OCI-LY7 (cell line): ENCODE results near the gene SLC41A3.

Source experiments
- EZH2phosphoT487 ChIP-seq: fragments of 200-600 bp; sonication (generic); IDR thresholded peaks from 2 replicates; pipeline ENCODE4 v1.6.1; 2018; ENCODE audit warnings: low read depth, borderline replicate concordance, mild to moderate bottlenecking, mixed run types, antibody characterized with exemption, low read length, moderate library complexity, mixed read lengths
- TF ChIP-seq, protein P1 (sequence below): fragments of 200-600 bp; sonication (generic); conservative IDR thresholded peaks from 2 replicates; pipeline ENCODE4 v1.5.1; 2014; ENCODE audit warnings: mild to moderate bottlenecking, antibody characterized with exemption, low read length, moderate library complexity, mixed read lengths

DNA sequence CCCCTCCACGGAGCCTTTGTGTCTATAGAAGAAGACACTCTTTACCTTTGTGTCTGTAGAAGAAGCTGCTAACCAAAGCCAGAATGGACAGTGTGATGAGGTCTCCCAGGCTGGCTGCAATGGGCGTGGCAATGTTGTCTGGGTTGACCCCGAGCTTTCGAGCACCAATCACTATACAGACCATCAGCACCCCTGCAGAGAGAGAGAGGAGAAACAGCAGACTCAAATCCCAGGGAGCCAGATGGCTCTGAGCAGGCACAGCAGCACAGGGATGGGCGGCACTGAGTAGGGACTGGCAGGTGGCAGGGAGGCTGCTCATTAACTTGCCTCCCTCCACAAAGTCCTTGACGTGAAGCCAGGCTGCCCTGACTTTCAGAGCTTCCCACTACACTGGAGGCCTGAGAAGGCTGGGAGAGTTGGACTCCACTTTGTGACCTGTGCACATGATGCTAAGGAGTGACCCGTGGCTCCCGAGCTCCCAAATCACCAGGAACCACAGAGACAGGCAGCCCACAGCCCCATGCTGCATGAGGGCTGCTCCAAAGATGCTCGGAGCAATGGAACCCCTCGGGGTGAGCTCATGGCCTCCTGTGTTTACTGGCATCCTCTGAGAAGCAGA lies 61.1 kb downstream of the SLC41A3 start:
- TF ChIP-seq, protein P1, sequence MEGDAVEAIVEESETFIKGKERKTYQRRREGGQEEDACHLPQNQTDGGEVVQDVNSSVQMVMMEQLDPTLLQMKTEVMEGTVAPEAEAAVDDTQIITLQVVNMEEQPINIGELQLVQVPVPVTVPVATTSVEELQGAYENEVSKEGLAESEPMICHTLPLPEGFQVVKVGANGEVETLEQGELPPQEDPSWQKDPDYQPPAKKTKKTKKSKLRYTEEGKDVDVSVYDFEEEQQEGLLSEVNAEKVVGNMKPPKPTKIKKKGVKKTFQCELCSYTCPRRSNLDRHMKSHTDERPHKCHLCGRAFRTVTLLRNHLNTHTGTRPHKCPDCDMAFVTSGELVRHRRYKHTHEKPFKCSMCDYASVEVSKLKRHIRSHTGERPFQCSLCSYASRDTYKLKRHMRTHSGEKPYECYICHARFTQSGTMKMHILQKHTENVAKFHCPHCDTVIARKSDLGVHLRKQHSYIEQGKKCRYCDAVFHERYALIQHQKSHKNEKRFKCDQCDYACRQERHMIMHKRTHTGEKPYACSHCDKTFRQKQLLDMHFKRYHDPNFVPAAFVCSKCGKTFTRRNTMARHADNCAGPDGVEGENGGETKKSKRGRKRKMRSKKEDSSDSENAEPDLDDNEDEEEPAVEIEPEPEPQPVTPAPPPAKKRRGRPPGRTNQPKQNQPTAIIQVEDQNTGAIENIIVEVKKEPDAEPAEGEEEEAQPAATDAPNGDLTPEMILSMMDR, result no peak
- TF ChIP-seq EZH2phosphoT487, result no peak
